Stimulated activated CD8-positive, alpha-beta memory T cell treated with anti-CD3 and anti-CD28 coated beads, Interleukin-12 subunit alpha, Interleukin-12 subunit beta, amount 100 ng/mL, for 4 hours (primary cell): ENCODE results near the gene NME2.

Experiments used
- DNase-seq: peaks from one replicate; pipeline ENCODE4 v3.0.0-alpha.2; 2020; ENCODE audit warnings: low read depth

Gene NME2

DNA sequence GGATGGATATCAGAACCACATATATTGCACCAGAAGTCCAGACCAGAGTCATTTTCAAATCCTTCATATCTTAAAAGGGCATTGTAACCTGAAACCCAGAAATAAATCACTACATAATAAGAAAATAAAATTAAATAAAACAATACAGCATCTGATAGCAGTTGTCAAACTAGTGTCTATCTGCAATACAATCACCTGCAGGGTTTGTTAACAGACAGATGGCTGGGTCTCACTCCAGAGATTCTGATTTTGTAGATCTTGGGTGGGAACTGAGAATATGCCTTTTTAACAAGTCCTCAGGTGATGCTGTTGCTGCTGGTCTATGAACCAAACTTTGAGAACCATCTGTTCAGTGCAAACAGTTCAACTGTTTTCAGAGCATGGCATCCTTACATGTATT, 37.6 kb downstream of the NME2 start:
- DNase-seq = no peak

DNA sequence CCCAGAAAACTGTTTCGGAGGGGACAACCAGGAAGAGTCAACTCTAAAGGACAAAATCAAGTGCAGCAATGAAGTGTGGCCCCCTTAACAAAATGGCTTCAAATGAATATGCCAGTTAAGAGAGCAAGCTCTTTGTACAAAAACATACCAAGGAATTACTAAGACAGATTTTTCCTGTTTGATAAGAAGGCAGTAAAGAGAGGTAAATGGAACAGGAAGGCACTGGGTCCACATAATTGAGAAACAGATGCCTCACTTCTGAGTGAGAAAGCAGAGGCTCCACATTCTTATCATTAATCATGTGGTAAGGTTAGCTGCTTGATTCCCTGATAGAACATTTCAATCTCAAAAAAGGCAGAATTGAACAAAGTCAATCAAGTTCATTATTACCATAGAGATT, 48.7 kb downstream of the NME2 start:
- no peak for DNase-seq

DNA sequence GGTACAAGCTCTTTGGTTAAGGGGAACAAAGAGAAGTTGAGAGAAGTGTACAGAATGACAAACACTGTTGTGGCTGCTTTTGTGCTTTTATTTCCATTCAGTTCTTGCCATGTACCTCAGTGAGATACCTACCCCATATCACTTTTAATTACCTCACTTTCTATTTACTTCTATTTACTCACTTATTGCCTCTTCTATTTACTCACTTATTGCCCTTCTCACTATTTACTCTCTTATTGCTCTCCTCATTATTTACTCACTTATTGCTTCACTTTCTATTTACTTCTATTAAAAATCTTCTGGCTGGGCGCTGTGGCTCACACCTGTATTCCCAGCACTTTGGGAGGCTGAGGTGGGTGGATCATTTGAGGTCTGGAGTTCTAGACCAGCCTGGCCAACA, 51.7 kb downstream of the NME2 start:
- DNase-seq = no peak

DNA sequence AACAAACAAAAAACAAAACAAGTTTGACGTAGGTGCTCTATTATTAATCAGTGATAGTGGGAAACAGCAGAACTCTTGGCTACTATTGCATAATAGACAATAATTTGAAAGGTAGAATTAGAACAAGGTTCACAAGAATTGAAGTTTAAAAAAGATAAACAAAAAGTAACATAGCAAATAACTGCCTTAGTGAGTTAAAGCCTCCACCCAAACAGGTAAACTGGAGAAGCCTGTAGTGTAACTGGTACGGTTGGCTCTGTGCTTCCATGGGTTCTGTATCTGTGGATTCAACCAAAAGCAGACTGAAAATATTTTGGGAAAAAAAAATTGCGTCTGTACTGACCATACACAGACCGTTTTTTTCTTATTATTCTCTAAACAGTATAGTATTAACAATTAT, 55.1 kb downstream of the NME2 start:
- no peak for DNase-seq
